OCI-LY7 (cell line): Measurements from ENCODE around the gene C3. TPM values are rescaled to one million over a fixed set of nuclear protein-coding genes. Genes with fewer than 3 reads are reported as not detected.
A peak's percentile ranks its signal among the peaks of the same experiment; 100 is the strongest.

Experiments used
- BruUV-seq: library from RNA; stranded (reverse); fragments of 400-500 nt; replicated peaks from 2 replicates; lab custom pipeline; 2021; lab: Mats Ljungman, UMichigan
- CTCF ChIA-PET: fragments of 300-600 bp; sonication (Branson Sonifier 250); formaldehyde crosslinking; loops from one replicate; lab custom pipeline; 2022; ENCODE audit warnings: antibody characterized with exemption; ENCODE audit not compliant: unreplicated experiment; lab: Charles Lee
- POLR2A ChIA-PET: fragments of 300-600 bp; sonication (Branson Sonifier 250); formaldehyde crosslinking; loops from one replicate; lab custom pipeline; 2022; ENCODE audit warnings: antibody characterized with exemption; lab: Charles Lee
- DNase-seq: peaks from one replicate; pipeline ENCODE4 v3.0.0-alpha.2; 2015; ENCODE audit warnings: low spot score
- H2AFZ ChIP-seq: fragments of 200-600 bp; sonication (generic), shearing (Covaris generic); 2 replicates; pipeline ENCODE4 v1.6.1; 2014; ENCODE audit warnings: mild to moderate bottlenecking, antibody characterized with exemption, low read length, moderate library complexity
- H3K27ac ChIP-seq: fragments of 200-600 bp; sonication (generic); 2 replicates; pipeline ENCODE4 v1.5.1; 2014; ENCODE audit warnings: mixed run types, low read depth, mild to moderate bottlenecking, moderate library complexity, low read length, inconsistent platforms; ENCODE audit not compliant: poor library complexity, severe bottlenecking
- H3K36me3 ChIP-seq: fragments of 200-600 bp; sonication (generic); 2 replicates; pipeline ENCODE4 v1.6.1; 2014; ENCODE audit warnings: mild to moderate bottlenecking, antibody characterized with exemption, low read length, moderate library complexity, mixed read lengths; ENCODE audit not compliant: insufficient read depth
- H3K4me1 ChIP-seq: fragments of 200-600 bp; sonication (generic); 2 replicates; pipeline ENCODE4 v1.5.1; 2014; ENCODE audit warnings: mild to moderate bottlenecking, low read length; ENCODE audit not compliant: insufficient read depth, poor library complexity, severe bottlenecking
- H3K4me2 ChIP-seq: fragments of 200-600 bp; sonication (generic); 2 replicates; pipeline ENCODE4 v1.6.1; 2014; ENCODE audit warnings: mild to moderate bottlenecking, low read length
- H3K4me3 ChIP-seq: fragments of 200-600 bp; sonication (generic); 2 replicates; pipeline ENCODE4 v1.5.1; 2014; ENCODE audit warnings: mild to moderate bottlenecking, low read depth, low read length; ENCODE audit not compliant: poor library complexity, severe bottlenecking
- H3K79me2 ChIP-seq: fragments of 200-600 bp; sonication (generic); 2 replicates; pipeline ENCODE4 v1.6.1; 2016; ENCODE audit warnings: low read depth, mild to moderate bottlenecking, low read length, moderate library complexity, mixed read lengths; ENCODE audit not compliant: insufficient read depth
- H3K9me2 ChIP-seq: fragments of 200-600 bp; sonication (generic); 2 replicates; pipeline ENCODE4 v1.6.1; 2016; ENCODE audit warnings: mild to moderate bottlenecking, low read length, mixed read lengths; ENCODE audit not compliant: insufficient read depth
- H3K9me3 ChIP-seq: fragments of 200-600 bp; sonication (generic); 2 replicates; pipeline ENCODE4 v1.6.1; 2014; ENCODE audit warnings: mild to moderate bottlenecking, mixed run types, low read length, mixed read lengths
- H4K20me1 ChIP-seq: fragments of 200-600 bp; sonication (generic); 2 replicates; pipeline ENCODE4 v1.6.1; 2014; ENCODE audit warnings: mild to moderate bottlenecking, antibody characterized with exemption, low read length, moderate library complexity, mixed read lengths; ENCODE audit not compliant: insufficient read depth
- CTCF ChIP-seq: fragments of 200-600 bp; sonication (generic); conservative IDR thresholded peaks from 2 replicates; pipeline ENCODE4 v1.5.1; 2014; ENCODE audit warnings: mild to moderate bottlenecking, antibody characterized with exemption, low read length, moderate library complexity, mixed read lengths
- EZH2phosphoT487 ChIP-seq: fragments of 200-600 bp; sonication (generic); IDR thresholded peaks from 2 replicates; pipeline ENCODE4 v1.6.1; 2018; ENCODE audit warnings: low read depth, borderline replicate concordance, mild to moderate bottlenecking, mixed run types, antibody characterized with exemption, low read length, moderate library complexity, mixed read lengths
- intact Hi-C: fragments of 100-400 bp; cut with micrococcal nuclease; formaldehyde crosslinking; loops from one replicate; pipeline ENCODE4 v1.10.0; 2022; ENCODE audit not compliant: unreplicated experiment
- total RNA-seq, 2 experiments: library from RNA; depleted of rRNA in 1 of 2; stranded (reverse); fragments of >200 nt in 1 of 2; shearing (Covaris generic) in 1 of 2; gene quantifications; 2 replicates each; pipeline ENCODE4 v1.2.3, GENCODE V29; 2014 to 2022

The C3 gene
- total RNA-seq, 2 experiments from 2014 or later = 0.13 TPM; not detected in 1

DNA sequence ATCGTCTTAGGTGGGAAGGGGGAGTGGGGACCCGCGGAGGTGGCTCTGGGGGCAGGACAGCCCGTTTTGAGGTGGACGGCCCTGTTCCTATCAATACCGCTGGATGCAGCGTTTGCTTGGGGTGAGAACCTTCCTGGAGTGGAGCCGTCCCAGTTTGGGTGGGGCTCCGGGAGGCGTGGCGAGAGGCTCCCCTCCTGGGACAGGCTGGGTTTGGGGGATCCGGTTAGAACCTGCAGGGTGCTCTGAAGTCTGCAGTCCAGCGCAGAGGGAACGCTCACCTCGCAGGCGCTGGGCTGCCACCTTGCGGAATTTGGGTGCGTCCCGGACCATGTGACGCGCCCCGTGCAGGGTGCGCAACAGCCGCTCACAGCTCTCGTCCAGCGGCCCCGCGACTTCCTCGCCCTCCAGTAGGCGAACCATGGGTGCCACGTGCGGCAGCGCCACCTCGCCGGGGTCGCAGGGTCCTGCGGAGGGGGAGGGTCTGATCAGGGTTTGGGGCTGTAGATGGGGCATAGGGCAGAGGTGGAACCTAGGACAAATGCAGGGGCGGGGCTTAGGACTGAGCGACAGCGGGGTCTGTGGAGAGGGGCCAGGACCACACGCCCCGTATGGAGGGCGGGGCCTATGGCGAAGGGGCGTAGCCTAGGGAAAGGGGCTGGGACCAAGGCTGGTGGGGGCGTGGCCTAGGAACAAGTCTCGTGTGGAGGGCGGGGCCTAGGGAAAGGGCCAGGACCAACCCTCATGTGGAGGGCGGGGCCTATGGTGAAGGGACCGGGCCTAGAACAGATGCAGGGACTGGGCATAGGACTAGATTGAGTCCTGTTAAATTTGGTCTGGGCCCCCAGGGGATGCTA, 33.0 kb upstream of the C3 start:
- TF ChIP-seq EZH2phosphoT487 = no peak
- peak; percentile 84 for TF ChIP-seq CTCF
- ChIA-PET CTCF (no interaction called here), POLR2A (no interaction called here)
- Histone ChIP-seq H3K9me2 (no peaks in the 10 kb centered on the region), H3K79me2 (no peaks in the 10 kb centered on the region), H3K4me2 (peak overlapping the region; percentile 75), H3K36me3 (peaks cover 28% of the 10 kb centered on the region), H3K4me3 (peak overlapping the region; percentile 63), H3K27ac (peak overlapping the region; percentile 50), H3K4me1 (peaks cover 12% of the 10 kb centered on the region), H2AFZ (peak overlapping the region; percentile 66), H3K9me3 (no peaks in the 10 kb centered on the region), H4K20me1 (no peaks in the 10 kb centered on the region)
- intact Hi-C loops = loop anchor here (1.0 kb wide), 2 partner anchors 15 to 110 kb away; no protein-coding TSS in a partner anchor
- DNase-seq = peak; percentile 99
- BruUV-seq = no TSS peak

GRCh38 chr19:6752256-6753177, 32.1 kb upstream of the C3 start:
- BruUV-seq = no TSS peak
- no peaks in the 10 kb centered on the region for H3K9me2 ChIP-seq
- H3K9me3 ChIP-seq = no peaks in the 10 kb centered on the region
- intact Hi-C loops = loop anchor here (1.0 kb wide), 2 partner anchors 14 to 111 kb away; no protein-coding TSS in a partner anchor
- no peaks in the 10 kb centered on the region for H4K20me1 ChIP-seq
- CTCF ChIA-PET = no interaction called here
- no peak for TF ChIP-seq EZH2phosphoT487
- H2AFZ ChIP-seq = peak overlapping the region; percentile 66; the same call in 1 of the 2 replicates
- peaks cover 12% of the 10 kb centered on the region for H3K4me1 ChIP-seq
- no peaks in the 10 kb centered on the region for H3K79me2 ChIP-seq
- peaks cover 36% of the 10 kb centered on the region for H3K36me3 ChIP-seq
- H3K4me3 ChIP-seq = peak overlapping the region; percentile 63
- POLR2A ChIA-PET = no interaction called here
- no peak for DNase-seq
- peak overlapping the region; percentile 50 for H3K27ac ChIP-seq
- peak overlapping the region; percentile 75 for H3K4me2 ChIP-seq

DNA sequence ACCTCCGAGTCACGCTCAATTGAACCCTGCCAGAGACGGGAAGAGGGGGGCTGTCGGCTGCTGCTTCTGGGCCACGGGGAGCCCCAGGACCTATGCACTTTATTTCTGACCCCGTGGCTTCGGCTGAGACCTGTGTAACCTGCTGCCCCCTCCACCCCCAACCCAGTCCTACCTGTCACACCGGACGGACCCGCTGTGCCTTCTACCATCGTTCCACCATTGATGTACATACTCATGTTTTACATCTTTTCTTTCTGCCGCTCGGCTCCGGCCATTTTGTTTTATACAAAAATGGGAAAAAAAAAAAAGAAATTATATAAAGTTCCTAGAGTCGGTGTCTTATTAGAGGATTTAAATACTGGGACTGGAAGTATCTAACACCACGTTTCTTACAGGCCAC, 30.7 kb upstream of the C3 start:
- intact Hi-C loops = no loop called here

More for the DNA sequence above, 30.7 kb upstream of the C3 start:
- Histone ChIP-seq H4K20me1 (no peaks in the 10 kb centered on the region), H3K79me2 (no peaks in the 10 kb centered on the region), H3K4me3 (no peak overlapping the region), H3K9me3 (no peaks in the 10 kb centered on the region), H3K4me1 (peaks cover 12% of the 10 kb centered on the region), H3K9me2 (no peaks in the 10 kb centered on the region), H3K27ac (no peak overlapping the region), H3K36me3 (peaks cover 47% of the 10 kb centered on the region), H3K4me2 (no peak overlapping the region), H2AFZ (no peak overlapping the region)
- BruUV-seq = no TSS peak
- ChIA-PET CTCF (no interaction called here), POLR2A (no interaction called here)
- no peak for DNase-seq
- TF ChIP-seq CTCF (no peak), EZH2phosphoT487 (no peak)
